Heart left ventricle (tissue), 13 donors: ENCODE data around the gene RCC2.

Source experiments
- CTCF ChIP-seq, 12 donors: fragments of 200-600 bp; sonication (generic) in 4 of 12; IDR thresholded peaks; one replicate each; pipeline versions ENCODE4 v1.5.0 to v1.8.0; 2018 to 2022; ENCODE audit warnings: antibody characterized with exemption in 12 of 12, mild to moderate bottlenecking in 5 of 12
- POLR2A ChIP-seq, 2 donors: fragments of 450-650 bp; IDR thresholded peaks; one replicate each; pipeline ENCODE4 v1.6.1; 2017; ENCODE audit warnings: antibody characterized with exemption in 2 of 2, mild to moderate bottlenecking in 2 of 2, moderate library complexity in 2 of 2
- donor health status: ischemic (EF 13 %, LVEDD 7.1; RV severe dilation, severe dysfunction).
- donor health status: DM: no; HTN: yes; CAD: no.
- donor health status: DM: no; HTN: no; CAD: no.
- donor health status: ischemic (EF 25% LVEDD 6.9; RV normal size, moderate dysfunction).
- donor health status: ischemic (EF 25% LVEDD 5.7; RV mildly dilated, moderate dysfunction).
- donor health status: ischemic (EF 35%, LVEDD 5.7; RV mildly dilated, moderate dysfunction).
- donor health status: nonischemic (EF 11% LVEDD 7.7; RV severe dilation, severe dysfunction).
- donor health status: DM: yes; HTN: yes; CAD: no.
- donor health status: PGD.
- donor health status: ischemic (EF 29% LVEDD 5.4; RV normal size, mild dysfunction).
- donor health status: nonischemic (EF 23%, LVEDD 6.1; RV moderate dilation, normal function).

GRCh38 chr1:17458794-17459193 lies 19.3 kb upstream of the RCC2 start:
- TF ChIP-seq CTCF (IDR thresholded peaks at IDR 0.05) (no peak), POLR2A (IDR thresholded peaks at IDR 0.05) (no peak)
